ENCODE data around the gene SPATA31D3.
"Not testable (repeated sequence)": the region's sequence is repeated elsewhere in the genome, so short reads cannot be mapped to it uniquely, and the experiment has no call there.

SPATA31D3 gene

GRCh38 chr9:81980568-81980967, 37.3 kb downstream of the SPATA31D3 start:
- no peak for DNase-seq

- no peak for DNase-seq
These were observed 38.6 kb downstream of the SPATA31D3 start for GRCh38 chr9:81981883-81982282.

GRCh38 chr9:81984928-81985327, 41.6 kb downstream of the SPATA31D3 start:
- no peak for DNase-seq

- DNase-seq, result no peak
These were observed 42.8 kb downstream of the SPATA31D3 start for GRCh38 chr9:81986051-81986450.

GRCh38 chr9:81988472-81988871, 45.2 kb downstream of the SPATA31D3 start, which contains the start of gene SPATA31D1:
SPATA31D1 (plus strand) TSS chr9:81988772; CDS start chr9:81988819, 47 bp downstream.
- not testable (repeated sequence) for DNase-seq

- no peak for DNase-seq
These were observed 46.4 kb downstream of the SPATA31D3 start for GRCh38 chr9:81989700-81990099.

- no peak for DNase-seq
These were observed 50.4 kb downstream of the SPATA31D3 start for GRCh38 chr9:81993656-81994055.

All from EL (cell line).